ENCODE measurements around the gene MRRF. TPM values are rescaled to one million over a fixed set of nuclear protein-coding genes. Genes with fewer than 3 reads are reported as not detected.

The MRRF gene
- total RNA-seq, 4 donors from 2014 or later, result 20.5 to 29.2 (median 28.5) TPM

DNA sequence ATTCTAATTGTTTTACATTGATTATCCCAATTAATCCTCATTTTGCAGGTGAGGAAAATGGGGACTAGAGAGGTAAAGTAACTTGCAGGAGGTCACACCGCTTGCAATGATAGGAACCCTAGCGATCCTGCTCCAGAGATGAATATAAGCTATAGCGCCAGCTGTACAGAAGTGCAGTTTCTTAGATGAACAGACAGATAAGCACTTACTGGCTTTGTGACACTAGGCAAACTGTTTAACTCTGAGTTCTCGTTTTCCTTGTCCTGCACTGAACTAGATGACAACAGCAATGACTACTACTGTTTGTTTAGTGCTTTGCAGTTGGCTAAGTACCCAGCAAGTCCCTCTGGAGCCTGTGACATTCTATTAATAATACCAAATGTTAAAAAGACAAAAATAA lies 47.0 kb upstream of the MRRF start:
- H3K36me3 ChIP-seq, result no peaks in the 10 kb centered on the region
- no peak overlapping the region for H3K4me3 ChIP-seq
- TF ChIP-seq, protein P1, sequence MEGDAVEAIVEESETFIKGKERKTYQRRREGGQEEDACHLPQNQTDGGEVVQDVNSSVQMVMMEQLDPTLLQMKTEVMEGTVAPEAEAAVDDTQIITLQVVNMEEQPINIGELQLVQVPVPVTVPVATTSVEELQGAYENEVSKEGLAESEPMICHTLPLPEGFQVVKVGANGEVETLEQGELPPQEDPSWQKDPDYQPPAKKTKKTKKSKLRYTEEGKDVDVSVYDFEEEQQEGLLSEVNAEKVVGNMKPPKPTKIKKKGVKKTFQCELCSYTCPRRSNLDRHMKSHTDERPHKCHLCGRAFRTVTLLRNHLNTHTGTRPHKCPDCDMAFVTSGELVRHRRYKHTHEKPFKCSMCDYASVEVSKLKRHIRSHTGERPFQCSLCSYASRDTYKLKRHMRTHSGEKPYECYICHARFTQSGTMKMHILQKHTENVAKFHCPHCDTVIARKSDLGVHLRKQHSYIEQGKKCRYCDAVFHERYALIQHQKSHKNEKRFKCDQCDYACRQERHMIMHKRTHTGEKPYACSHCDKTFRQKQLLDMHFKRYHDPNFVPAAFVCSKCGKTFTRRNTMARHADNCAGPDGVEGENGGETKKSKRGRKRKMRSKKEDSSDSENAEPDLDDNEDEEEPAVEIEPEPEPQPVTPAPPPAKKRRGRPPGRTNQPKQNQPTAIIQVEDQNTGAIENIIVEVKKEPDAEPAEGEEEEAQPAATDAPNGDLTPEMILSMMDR (IDR thresholded peaks at IDR 0.05), result no peak
- TF ChIP-seq POLR2AphosphoS5 (IDR thresholded peaks at IDR 0.05), result no peak
- TF ChIP-seq POLR2A (IDR thresholded peaks at IDR 0.05; ENCODE audit: low read depth), result no peak
- peaks cover 36 to 52% (median 48%) of the 10 kb centered on the region in 4 donors for H3K4me1 ChIP-seq
- H3K27me3 ChIP-seq, result peaks cover 4 to 100% (median 86%) of the 10 kb centered on the region in 4 donors
- no peak for DNase-seq (ENCODE audit: extremely low spot score)
- H3K9me3 ChIP-seq, result no peaks in the 10 kb centered on the region
- 78% methylated on average over 4 of the region's 4 CpGs for WGBS
- intact Hi-C loops (cut with DNase I), result no loop called here
- H3K27ac ChIP-seq (replicated peaks in 1 of 4), result no peak overlapping the region

GRCh38 chr9:122218071-122218934 lies 46.4 kb upstream of the MRRF start:
- intact Hi-C loops (cut with DNase I), result no loop called here
- Histone ChIP-seq H3K9me3 (no peaks in the 10 kb centered on the region), H3K36me3 (no peaks in the 10 kb centered on the region), H3K4me3 (peak overlapping the region; percentile 13 to 37 (median 32)), H3K27ac (replicated peaks in 1 of 4) (no peak overlapping the region), H3K27me3 (peaks cover 1 to 100% (median 82%) of the 10 kb centered on the region in 4 donors), H3K4me1 (peaks cover 35 to 52% (median 46%) of the 10 kb centered on the region in 4 donors)
- 54% methylated on average over 11 of the region's 11 CpGs for whole genome bisulfite sequencing
- TF ChIP-seq EP300 (IDR thresholded peaks at IDR 0.05), result no peak
- TF ChIP-seq, protein P1 (IDR thresholded peaks at IDR 0.05), result no peak
- TF ChIP-seq POLR2A (IDR thresholded peaks at IDR 0.05; ENCODE audit: low read depth), result no peak
- no peak for TF ChIP-seq POLR2AphosphoS5 (IDR thresholded peaks at IDR 0.05)
- no peak for DNase-seq (ENCODE audit: extremely low spot score)

DNA sequence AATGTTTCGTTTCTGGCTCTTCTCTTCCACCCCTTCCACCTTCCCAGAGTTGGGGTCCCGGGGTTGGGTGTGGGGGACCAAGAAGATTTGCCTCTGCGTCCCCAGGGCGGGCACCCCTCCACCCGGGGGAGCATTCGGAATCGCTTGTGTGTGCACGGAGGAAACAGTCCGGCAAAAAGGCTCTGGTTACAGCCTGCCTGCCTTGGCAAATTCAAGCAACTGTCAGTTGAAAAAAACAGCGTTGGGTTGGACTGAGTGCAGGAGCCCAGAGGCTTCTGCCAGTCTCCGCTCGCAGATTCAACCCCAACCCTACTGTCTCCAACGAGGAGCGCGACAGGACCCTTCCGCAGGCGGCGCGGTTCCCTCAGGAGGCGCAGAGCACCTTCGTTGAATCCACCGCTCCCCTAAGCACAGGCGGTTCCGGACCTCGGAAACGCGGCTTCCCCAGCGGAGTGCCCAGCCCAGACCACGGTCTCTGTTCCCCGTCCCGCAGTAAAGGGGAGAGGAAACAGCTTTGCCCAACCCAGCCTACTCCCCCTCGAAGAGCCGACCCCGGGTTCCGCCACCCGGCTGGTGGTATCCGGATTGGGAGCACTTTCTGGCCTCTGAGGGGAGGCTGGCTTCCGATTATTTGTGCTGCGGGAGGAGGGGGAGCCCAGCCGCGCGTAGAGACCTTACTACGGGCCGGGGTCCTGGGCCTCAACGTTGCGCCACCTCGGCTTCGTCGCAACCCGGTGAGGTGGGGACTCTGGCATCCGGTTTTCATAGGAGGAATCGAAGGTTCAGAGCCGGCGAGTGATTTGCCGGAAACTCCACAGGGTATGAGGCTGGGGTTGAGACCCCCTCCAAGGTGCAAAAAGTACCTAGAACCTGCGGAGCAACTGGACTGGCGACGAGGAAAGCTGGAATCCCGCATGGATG lies 45.5 kb upstream of the MRRF start:
- 9% methylated on average over 30 of the region's 59 CpGs for WGBS
- TF ChIP-seq POLR2A (IDR thresholded peaks at IDR 0.05; ENCODE audit: low read depth) (no peak), EP300 (IDR thresholded peaks at IDR 0.05) (no peak), POLR2AphosphoS5 (IDR thresholded peaks at IDR 0.05) (no peak)
- TF ChIP-seq, protein P1 (IDR thresholded peaks at IDR 0.05), result no peak
- no peaks in the 10 kb centered on the region for H3K36me3 ChIP-seq
- no peak for DNase-seq (ENCODE audit: extremely low spot score)
- no peak overlapping the region for H3K27ac ChIP-seq (replicated peaks in 1 of 4)
- peak overlapping the region; percentile 13 to 37 (median 32) for H3K4me3 ChIP-seq
- peaks cover 0 to 100% (median 76%) of the 10 kb centered on the region in 4 donors for H3K27me3 ChIP-seq
- H3K4me1 ChIP-seq, result peaks cover 26 to 43% (median 37%) of the 10 kb centered on the region in 4 donors
- H3K9me3 ChIP-seq, result no peaks in the 10 kb centered on the region
- intact Hi-C loops (cut with DNase I), result no loop called here

- no peaks in the 10 kb centered on the region for H3K36me3 ChIP-seq
- TF ChIP-seq EP300 (IDR thresholded peaks at IDR 0.05), result no peak
- TF ChIP-seq, protein P1 (IDR thresholded peaks at IDR 0.05), result no peak
- TF ChIP-seq POLR2AphosphoS5 (IDR thresholded peaks at IDR 0.05), result peak in 1 of 2 donors; percentile 58
- intact Hi-C loops (cut with DNase I), result no loop called here
- H3K4me1 ChIP-seq, result peaks cover 25 to 38% (median 33%) of the 10 kb centered on the region in 4 donors
- H3K27me3 ChIP-seq, result peaks cover 0 to 100% (median 72%) of the 10 kb centered on the region in 4 donors
- H3K9me3 ChIP-seq, result no peaks in the 10 kb centered on the region
- no peak for DNase-seq (ENCODE audit: extremely low spot score)
- WGBS, result 25% methylated on average over 45 of the region's 57 CpGs
- peak overlapping the region; percentile 13 to 37 (median 32) for H3K4me3 ChIP-seq
- H3K27ac ChIP-seq (replicated peaks in 1 of 4), result no peak overlapping the region
These were observed 44.6 kb upstream of the MRRF start for GRCh38 chr9:122219856-122220672.
